ENCODE results near the gene ABCA4. TPM values are rescaled to one million over a fixed set of nuclear protein-coding genes. Genes with fewer than 3 reads are reported as not detected.

Gene ABCA4
- total and polyA plus RNA-seq, 4 experiments from 2014 or later: not detected

DNA sequence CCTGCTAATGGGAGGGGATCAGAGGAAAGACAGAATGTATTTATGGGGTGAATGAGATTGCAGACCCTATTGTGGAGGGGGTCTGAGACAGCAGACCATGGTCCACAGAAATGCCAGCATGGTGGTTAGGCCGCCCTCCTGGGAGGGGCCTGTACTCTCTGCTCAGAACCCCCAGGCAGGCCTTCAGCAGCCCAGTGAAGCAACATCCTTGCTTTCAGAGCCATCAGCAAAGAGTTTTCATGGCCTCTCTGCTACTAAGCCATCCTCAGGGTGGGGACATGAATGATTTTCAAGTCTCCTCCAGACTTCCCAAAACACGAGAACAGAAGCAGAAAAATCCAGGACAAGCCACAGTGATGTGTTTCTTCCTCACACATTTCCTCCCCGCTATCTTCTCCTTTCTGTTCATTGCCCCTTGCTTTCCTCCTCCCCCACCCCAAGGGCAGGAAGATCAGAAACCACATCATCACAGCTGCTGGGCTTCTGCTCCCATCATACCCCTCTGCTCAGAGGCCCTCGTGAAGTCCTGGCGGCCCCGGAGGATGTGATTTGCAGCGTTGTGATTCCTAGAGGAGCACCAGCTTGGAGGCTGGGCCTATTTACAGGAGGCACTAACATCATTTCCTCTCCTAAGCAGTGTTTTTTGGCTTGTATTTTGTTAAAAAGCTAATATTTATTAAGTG is 48.0 kb downstream of the ABCA4 start:
- Histone ChIP-seq H3K4me1 (ENCODE audit: insufficient read depth, low read length) (no peaks in the 10 kb centered on the region), H3K27me3 (ENCODE audit: insufficient read depth, low read length) (no peaks in the 10 kb centered on the region), H3K27ac (ENCODE audit: low read depth, low read length) (no peak overlapping the region), H3K4me3 (ENCODE audit: low read length in 2 of 2) (no peak overlapping the region), H3K9me3 (ENCODE audit: control insufficient read depth in 1 of 2, low read length in 2 of 2) (no peaks in the 10 kb centered on the region), H3K36me3 (ENCODE audit: insufficient read depth, low read length) (no peaks in the 10 kb centered on the region)
- Mint-ChIP-seq H3K36me3 (no peaks in the 10 kb centered on the region), H3K9me3 (no peaks in the 10 kb centered on the region), H3K27me3 (peaks cover 5 to 18% of the 10 kb centered on the region in 2 donors), H3K4me3 (no peak overlapping the region), H3K4me1 (no peaks in the 10 kb centered on the region), H3K27ac (no peak overlapping the region)
- ChIA-PET POLR2A (ENCODE audit: partially characterized antibody) (no interaction called here), CTCF (ENCODE audit: partially characterized antibody) (no interaction called here)
- intact Hi-C loops (cut with micrococcal nuclease): no loop called here
- no peak for DNase-seq

DNA sequence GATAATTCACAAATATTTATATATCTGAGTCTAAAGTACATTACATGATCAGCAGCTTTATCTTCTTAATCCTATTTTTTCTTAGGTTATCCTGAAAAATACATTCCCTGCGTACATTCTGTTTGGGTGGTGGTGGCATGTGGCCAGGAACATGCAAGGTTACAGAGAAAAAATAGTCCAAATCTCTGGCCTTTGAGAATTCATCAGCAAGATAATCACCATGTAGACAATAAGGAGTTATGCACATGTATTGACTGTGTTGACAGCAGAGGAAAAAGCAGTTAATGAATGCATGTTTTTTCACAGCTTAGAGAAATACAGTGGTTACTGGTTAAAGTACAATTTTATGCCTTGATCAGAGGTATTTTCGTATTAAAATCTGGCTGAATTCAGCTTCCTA is 49.0 kb downstream of the ABCA4 start:
- Histone ChIP-seq H3K4me1 (ENCODE audit: insufficient read depth, low read length) (no peaks in the 10 kb centered on the region), H3K27ac (ENCODE audit: low read depth, low read length) (no peak overlapping the region), H3K9me3 (ENCODE audit: control insufficient read depth in 1 of 2, low read length in 2 of 2) (no peaks in the 10 kb centered on the region), H3K27me3 (ENCODE audit: insufficient read depth, low read length) (no peaks in the 10 kb centered on the region), H3K4me3 (ENCODE audit: low read length in 2 of 2) (no peak overlapping the region), H3K36me3 (ENCODE audit: insufficient read depth, low read length) (no peaks in the 10 kb centered on the region)
- intact Hi-C loops (cut with micrococcal nuclease): no loop called here
- Mint-ChIP-seq H3K4me3 (no peak overlapping the region), H3K4me1 (no peaks in the 10 kb centered on the region), H3K27ac (no peak overlapping the region), H3K9me3 (no peaks in the 10 kb centered on the region), H3K36me3 (no peaks in the 10 kb centered on the region), H3K27me3 (peaks cover 3 to 18% of the 10 kb centered on the region in 2 donors)
- no peak for DNase-seq
- ChIA-PET POLR2A (ENCODE audit: partially characterized antibody) (no interaction called here), CTCF (ENCODE audit: partially characterized antibody) (no interaction called here)

GRCh38 chr1:94071391-94071790 is 49.6 kb downstream of the ABCA4 start:
- Histone ChIP-seq H3K9me3 (ENCODE audit: control insufficient read depth in 1 of 2, low read length in 2 of 2) (no peaks in the 10 kb centered on the region), H3K4me1 (ENCODE audit: insufficient read depth, low read length) (no peaks in the 10 kb centered on the region), H3K27ac (ENCODE audit: low read depth, low read length) (no peak overlapping the region), H3K27me3 (ENCODE audit: insufficient read depth, low read length) (no peaks in the 10 kb centered on the region), H3K36me3 (ENCODE audit: insufficient read depth, low read length) (no peaks in the 10 kb centered on the region), H3K4me3 (ENCODE audit: low read length in 2 of 2) (no peak overlapping the region)
- Mint-ChIP-seq H3K36me3 (no peaks in the 10 kb centered on the region), H3K4me1 (no peaks in the 10 kb centered on the region), H3K9me3 (no peaks in the 10 kb centered on the region), H3K4me3 (no peak overlapping the region), H3K27ac (no peak overlapping the region), H3K27me3 (peaks cover 3 to 15% of the 10 kb centered on the region in 2 donors)
- intact Hi-C loops (cut with micrococcal nuclease): no loop called here
- ChIA-PET CTCF (ENCODE audit: partially characterized antibody) (interaction anchor here (1.0 kb wide), 1 partner anchor 31 kb away, joined by 7 read pairs; no protein-coding TSS in a partner anchor), POLR2A (ENCODE audit: partially characterized antibody) (no interaction called here)
- DNase-seq: no peak

- no peaks in the 10 kb centered on the region for H3K36me3 ChIP-seq (ENCODE audit: insufficient read depth, low read length)
- no peaks in the 10 kb centered on the region for H3K4me1 ChIP-seq (ENCODE audit: insufficient read depth, low read length)
- intact Hi-C loops (cut with micrococcal nuclease): no loop called here
- no peak overlapping the region for H3K27ac ChIP-seq (ENCODE audit: low read depth, low read length)
- H3K27me3 ChIP-seq (ENCODE audit: insufficient read depth, low read length): no peaks in the 10 kb centered on the region
- Mint-ChIP-seq H3K27me3 (peaks cover 3 to 12% of the 10 kb centered on the region in 2 donors), H3K4me1 (no peaks in the 10 kb centered on the region), H3K9me3 (no peaks in the 10 kb centered on the region), H3K36me3 (no peaks in the 10 kb centered on the region), H3K27ac (no peak overlapping the region), H3K4me3 (no peak overlapping the region)
- H3K4me3 ChIP-seq (ENCODE audit: low read length in 2 of 2): no peak overlapping the region
- H3K9me3 ChIP-seq (ENCODE audit: control insufficient read depth in 1 of 2, low read length in 2 of 2): no peaks in the 10 kb centered on the region
- CTCF ChIA-PET (ENCODE audit: partially characterized antibody): interaction anchor here (1.0 kb wide), 1 partner anchor 31 kb away, joined by 7 read pairs; no protein-coding TSS in a partner anchor
- POLR2A ChIA-PET (ENCODE audit: partially characterized antibody): no interaction called here
- DNase-seq: no peak
Measured at GRCh38 chr1:94070865-94071264, 50.1 kb downstream of the ABCA4 start.

DNA sequence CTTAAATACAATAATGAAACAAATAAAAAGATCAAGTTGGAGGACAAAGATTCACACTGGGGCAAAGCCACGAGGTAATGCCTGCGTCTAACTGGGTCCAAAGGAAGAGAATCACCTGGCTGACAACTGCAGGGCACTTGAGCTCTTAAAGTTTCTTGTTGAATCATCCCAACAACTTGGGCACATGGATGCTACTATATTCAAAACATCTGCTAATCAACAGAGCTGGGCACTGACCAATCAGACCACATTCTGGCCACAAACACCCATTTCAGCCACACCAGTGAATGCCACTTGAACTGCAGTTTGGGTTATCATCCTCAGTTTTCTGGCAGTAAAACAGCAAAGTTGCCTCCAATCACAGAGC is 51.0 kb downstream of the ABCA4 start:
- Histone ChIP-seq H3K4me1 (ENCODE audit: insufficient read depth, low read length) (no peaks in the 10 kb centered on the region), H3K27me3 (ENCODE audit: insufficient read depth, low read length) (no peaks in the 10 kb centered on the region), H3K4me3 (ENCODE audit: low read length in 2 of 2) (no peak overlapping the region), H3K9me3 (ENCODE audit: control insufficient read depth in 1 of 2, low read length in 2 of 2) (no peaks in the 10 kb centered on the region), H3K36me3 (ENCODE audit: insufficient read depth, low read length) (no peaks in the 10 kb centered on the region), H3K27ac (ENCODE audit: low read depth, low read length) (no peak overlapping the region)
- DNase-seq: no peak
- Mint-ChIP-seq H3K27ac (no peak overlapping the region), H3K9me3 (peaks cover 0 to 2% (median 0%) of the 10 kb centered on the region in 8 donors), H3K4me3 (no peak overlapping the region), H3K36me3 (no peaks in the 10 kb centered on the region), H3K4me1 (no peaks in the 10 kb centered on the region), H3K27me3 (peaks cover 3 to 12% of the 10 kb centered on the region in 2 donors)
- ChIA-PET POLR2A (ENCODE audit: partially characterized antibody) (no interaction called here), CTCF (ENCODE audit: partially characterized antibody) (no interaction called here)
- intact Hi-C loops (cut with micrococcal nuclease): no loop called here

DNA sequence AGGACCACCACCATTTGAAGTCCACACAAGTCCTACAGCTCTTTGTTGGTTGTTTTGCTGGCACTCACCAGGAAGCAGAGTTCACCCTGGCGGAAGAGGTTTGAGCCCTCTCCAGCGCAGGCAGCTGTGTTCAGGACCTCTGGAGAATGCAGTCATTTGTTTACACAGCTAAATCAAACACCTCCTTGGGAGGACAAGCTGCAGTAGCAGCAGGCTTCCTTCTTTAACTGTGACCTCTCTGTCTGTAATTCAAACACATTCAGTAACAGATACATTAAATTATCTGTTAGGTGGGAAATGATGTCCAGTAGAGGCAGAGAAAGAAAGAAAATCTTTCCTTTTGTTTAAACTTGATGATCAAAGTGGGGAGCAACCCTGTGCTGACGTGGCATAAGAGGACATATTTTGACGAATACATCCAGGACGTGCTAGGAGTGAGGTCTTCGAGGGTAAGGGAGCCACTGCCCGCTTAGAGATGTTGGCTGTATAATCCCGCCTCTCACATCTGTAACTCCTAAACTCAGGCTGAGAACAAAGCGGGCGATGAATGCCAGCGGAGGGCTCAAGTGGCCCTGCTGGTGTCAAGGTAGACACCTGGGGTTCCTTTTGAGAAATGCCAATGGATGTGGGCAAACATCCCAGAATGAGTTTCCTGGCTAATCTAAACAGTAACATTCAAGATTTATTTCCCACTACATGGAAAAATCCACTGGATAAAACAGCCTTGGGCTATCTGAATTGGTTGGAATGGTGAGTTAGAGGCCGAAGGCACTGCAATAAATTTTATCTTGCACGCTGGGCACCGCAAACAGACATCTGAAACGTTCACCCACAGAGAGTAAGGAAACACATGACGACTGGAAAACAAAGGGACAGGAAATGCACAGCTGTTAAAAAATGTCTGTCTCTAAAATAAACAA is 51.7 kb downstream of the ABCA4 start:
- intact Hi-C loops (cut with micrococcal nuclease): no loop called here
- H3K4me3 Mint-ChIP-seq: no peak overlapping the region
- no peak overlapping the region for H3K27ac Mint-ChIP-seq
- H3K4me1 Mint-ChIP-seq: no peaks in the 10 kb centered on the region
- no peak for DNase-seq
- no peak overlapping the region for H3K4me3 ChIP-seq (ENCODE audit: low read length in 2 of 2)
- no peaks in the 10 kb centered on the region for H3K9me3 ChIP-seq (ENCODE audit: control insufficient read depth in 1 of 2, low read length in 2 of 2)
- no peaks in the 10 kb centered on the region for H3K36me3 Mint-ChIP-seq
- CTCF ChIA-PET (ENCODE audit: partially characterized antibody): interaction anchor here (1.0 kb wide), 1 partner anchor 28 kb away, joined by 3 read pairs; no protein-coding TSS in a partner anchor
- no peaks in the 10 kb centered on the region for H3K4me1 ChIP-seq (ENCODE audit: insufficient read depth, low read length)
- peaks cover 0 to 2% (median 0%) of the 10 kb centered on the region in 8 donors for H3K9me3 Mint-ChIP-seq
- peaks cover 3 to 8% of the 10 kb centered on the region in 2 donors for H3K27me3 Mint-ChIP-seq
- POLR2A ChIA-PET (ENCODE audit: partially characterized antibody): no interaction called here
- H3K27me3 ChIP-seq (ENCODE audit: insufficient read depth, low read length): no peaks in the 10 kb centered on the region
- H3K36me3 ChIP-seq (ENCODE audit: insufficient read depth, low read length): no peaks in the 10 kb centered on the region
- no peak overlapping the region for H3K27ac ChIP-seq (ENCODE audit: low read depth, low read length)

- intact Hi-C loops (cut with micrococcal nuclease): no loop called here
- DNase-seq: no peak
- CTCF ChIA-PET (ENCODE audit: partially characterized antibody): interaction anchor here (1.0 kb wide), 1 partner anchor 27 kb away, joined by 3 read pairs; no protein-coding TSS in a partner anchor
Measured at GRCh38 chr1:94068096-94068998, 52.6 kb downstream of the ABCA4 start.

More at GRCh38 chr1:94068096-94068998, 52.6 kb downstream of the ABCA4 start:
- H3K27me3 Mint-ChIP-seq: peaks cover 7 to 12% of the 10 kb centered on the region in 2 donors
- Histone ChIP-seq H3K27ac (ENCODE audit: low read depth, low read length) (no peak overlapping the region), H3K4me1 (ENCODE audit: insufficient read depth, low read length) (no peaks in the 10 kb centered on the region), H3K27me3 (ENCODE audit: insufficient read depth, low read length) (no peaks in the 10 kb centered on the region), H3K36me3 (ENCODE audit: insufficient read depth, low read length) (no peaks in the 10 kb centered on the region), H3K4me3 (ENCODE audit: low read length in 2 of 2) (no peak overlapping the region), H3K9me3 (ENCODE audit: control insufficient read depth in 1 of 2, low read length in 2 of 2) (no peaks in the 10 kb centered on the region)
- no peaks in the 10 kb centered on the region for H3K4me1 Mint-ChIP-seq
- H3K36me3 Mint-ChIP-seq: no peaks in the 10 kb centered on the region
- no peak overlapping the region for H3K4me3 Mint-ChIP-seq
- POLR2A ChIA-PET (ENCODE audit: partially characterized antibody): no interaction called here
- no peak overlapping the region for H3K27ac Mint-ChIP-seq
- H3K9me3 Mint-ChIP-seq: peaks cover 0 to 2% (median 0%) of the 10 kb centered on the region in 8 donors
